Thoracic aorta (tissue), 2 donors: ENCODE results near the gene GABRB2. TPM values are rescaled to one million over a fixed set of nuclear protein-coding genes. Genes with fewer than 3 reads are reported as not detected.

Experiments
- ATAC-seq: fragments of 150-250 bp; one replicate; pipeline ENCODE4 v1.8.0; 2017; ENCODE audit warnings: low read depth; ENCODE audit not compliant: insufficient number of reproducible peaks, low FRiP score
- DNase-seq: peaks from one replicate; pipeline ENCODE4 v3.0.0-alpha.2; 2020; ENCODE audit warnings: low spot score
- H3K27ac ChIP-seq, 2 donors: fragments of 200-600 bp; sonication (generic); 1 replicate in 1 of 2; 2 replicates in 1 of 2; pipeline ENCODE4 v1.5.1; 2016; ENCODE audit warnings: mild to moderate bottlenecking in 2 of 2, moderate library complexity in 2 of 2
- H3K27me3 ChIP-seq: fragments of 200-600 bp; sonication (generic); replicated peaks from 2 replicates; pipeline ENCODE4 v1.6.0; 2016; ENCODE audit warnings: mild to moderate bottlenecking; ENCODE audit not compliant: insufficient read depth
- H3K36me3 ChIP-seq: fragments of 200-600 bp; sonication (generic); one replicate; pipeline ENCODE4 v1.5.1; 2016
- H3K4me1 ChIP-seq, 2 donors: fragments of 200-600 bp; sonication (generic); 1 replicate in 1 of 2; 2 replicates in 1 of 2; pipeline versions ENCODE4 v1.5.1 to v1.6.0; 2016; ENCODE audit warnings: low read depth in 2 of 2, mild to moderate bottlenecking in 1 of 2; ENCODE audit not compliant: control insufficient read depth in 1 of 2
- H3K4me3 ChIP-seq: fragments of 200-600 bp; sonication (generic); 2 replicates; pipeline ENCODE4 v1.5.1; 2016; ENCODE audit warnings: mild to moderate bottlenecking
- H3K9me3 ChIP-seq: fragments of 200-600 bp; sonication (generic); 2 replicates; pipeline ENCODE4 v1.5.1; 2016
- CTCF ChIP-seq: fragments of 200-600 bp; sonication (generic); IDR thresholded peaks from one replicate; pipeline ENCODE4 v1.5.1; 2019; ENCODE audit warnings: antibody characterized with exemption
- total RNA-seq, 2 donors: library from RNA; depleted of rRNA; stranded (reverse); fragments of >200 nt; gene quantifications; one replicate each; pipeline versions ENCODE4 v1.1.0 to v1.2.3, GENCODE V29; 2016

GABRB2 gene
- total RNA-seq, 2 donors from 2014 or later = 0.27 to 0.78 TPM

GRCh38 chr5:161387121-161387520 lies 159.4 kb downstream of the GABRB2 start:
- Histone ChIP-seq H3K27me3 (no peaks in the 10 kb centered on the region), H3K27ac (no peak overlapping the region), H3K4me1 (no peaks in the 10 kb centered on the region), H3K4me3 (no peak overlapping the region), H3K9me3 (no peaks in the 10 kb centered on the region), H3K36me3 (no peaks in the 10 kb centered on the region)
- no peak for TF ChIP-seq CTCF
- DNase-seq = no peak
- ATAC-seq = no peak

GRCh38 chr5:161385027-161385426 lies 161.5 kb downstream of the GABRB2 start:
- no peak overlapping the region for H3K27ac ChIP-seq
- ATAC-seq (no peak), DNase-seq (no peak)
- no peaks in the 10 kb centered on the region for H3K9me3 ChIP-seq
- H3K36me3 ChIP-seq = no peaks in the 10 kb centered on the region
- no peak for TF ChIP-seq CTCF
- H3K27me3 ChIP-seq = no peaks in the 10 kb centered on the region
- no peak overlapping the region for H3K4me3 ChIP-seq
- no peaks in the 10 kb centered on the region for H3K4me1 ChIP-seq

GRCh38 chr5:161382685-161383084 lies 163.8 kb downstream of the GABRB2 start:
- H3K27ac ChIP-seq = no peak overlapping the region
- DNase-seq (no peak), ATAC-seq (no peak)
- H3K9me3 ChIP-seq = no peaks in the 10 kb centered on the region
- no peak overlapping the region for H3K4me3 ChIP-seq
- H3K4me1 ChIP-seq = no peaks in the 10 kb centered on the region
- no peaks in the 10 kb centered on the region for H3K27me3 ChIP-seq
- H3K36me3 ChIP-seq = no peaks in the 10 kb centered on the region
- TF ChIP-seq CTCF = no peak

GRCh38 chr5:161380486-161380885 lies 166.0 kb downstream of the GABRB2 start:
- Histone ChIP-seq H3K27ac (no peak overlapping the region), H3K9me3 (no peaks in the 10 kb centered on the region), H3K4me1 (no peaks in the 10 kb centered on the region), H3K36me3 (no peaks in the 10 kb centered on the region), H3K27me3 (no peaks in the 10 kb centered on the region), H3K4me3 (no peak overlapping the region)
- ATAC-seq (no peak), DNase-seq (no peak)
- TF ChIP-seq CTCF = no peak

GRCh38 chr5:161378701-161379100 lies 167.8 kb downstream of the GABRB2 start:
- TF ChIP-seq CTCF = no peak
- no peaks in the 10 kb centered on the region for H3K27me3 ChIP-seq
- no peak overlapping the region for H3K4me3 ChIP-seq
- DNase-seq (no peak), ATAC-seq (no peak)
- H3K27ac ChIP-seq = no peak overlapping the region
- no peaks in the 10 kb centered on the region for H3K4me1 ChIP-seq
- H3K9me3 ChIP-seq = no peaks in the 10 kb centered on the region
- no peaks in the 10 kb centered on the region for H3K36me3 ChIP-seq
